SU-DHL-6 (cell line): ENCODE measurements around the gene CDKN2AIPNL.

Experiments used
- H2AFZ ChIP-seq: fragments of 200-600 bp; sonication (generic); 2 replicates; pipeline ENCODE4 v1.6.1; 2014; ENCODE audit warnings: low read depth, mild to moderate bottlenecking, moderate library complexity, mixed read lengths, antibody characterized with exemption, low read length; ENCODE audit not compliant: severe bottlenecking
- H3F3A ChIP-seq: fragments of 200-600 bp; shearing (Covaris generic); 2 replicates; pipeline ENCODE4 v1.6.0; 2016; ENCODE audit warnings: antibody characterized with exemption, mild to moderate bottlenecking; ENCODE audit not compliant: insufficient read depth
- H3K27ac ChIP-seq: fragments of 200-600 bp; sonication (generic); 2 replicates; pipeline ENCODE4 v1.5.1; 2016; ENCODE audit warnings: low read depth, mild to moderate bottlenecking, low read length, moderate library complexity, mixed read lengths
- H3K27me3 ChIP-seq: fragments of 200-600 bp; sonication (generic), shearing (Covaris generic); 2 replicates; pipeline ENCODE4 v1.6.0; 2014; ENCODE audit warnings: mild to moderate bottlenecking, low read length
- H3K36me3 ChIP-seq: fragments of 200-600 bp; sonication (generic); 2 replicates; pipeline ENCODE4 v1.6.1; 2014; ENCODE audit warnings: mild to moderate bottlenecking, low read length, mixed read lengths
- H3K4me2 ChIP-seq: fragments of 300-600, 200-600 bp; shearing (Covaris generic), sonication (generic); 2 replicates; pipeline ENCODE4 v1.6.0; 2014; ENCODE audit warnings: low read length, low read depth, mild to moderate bottlenecking; ENCODE audit not compliant: poor library complexity, severe bottlenecking
- H3K4me3 ChIP-seq: fragments of 200-600 bp; sonication (generic); 2 replicates; pipeline ENCODE4 v1.5.1; 2014; ENCODE audit warnings: antibody characterized with exemption, low read length, mild to moderate bottlenecking, mixed read lengths; ENCODE audit not compliant: insufficient read depth, poor library complexity, severe bottlenecking
- H3K79me2 ChIP-seq: fragments of 200-600 bp; sonication (generic); 2 replicates; pipeline ENCODE4 v1.6.1; 2014; ENCODE audit warnings: mild to moderate bottlenecking, low read length, moderate library complexity; ENCODE audit not compliant: insufficient read depth
- H3K9ac ChIP-seq: fragments of 200-600 bp; sonication (generic); 2 replicates; pipeline ENCODE4 v1.7.0; 2014; ENCODE audit warnings: mild to moderate bottlenecking, low read length
- H3K9me2 ChIP-seq: fragments of 200-600 bp; sonication (generic); replicated peaks from 2 replicates; pipeline ENCODE4 v1.6.1; 2014; ENCODE audit warnings: low read length; ENCODE audit not compliant: insufficient read depth
- H3K9me3 ChIP-seq: fragments of 200-600 bp; sonication (generic); 2 replicates; pipeline ENCODE4 v1.6.1; 2014; ENCODE audit warnings: low read length, mixed read lengths; ENCODE audit not compliant: insufficient read depth
- H4K20me1 ChIP-seq: fragments of 200-600 bp; sonication (generic); 2 replicates; pipeline ENCODE4 v1.6.1; 2014; ENCODE audit warnings: low read depth, mild to moderate bottlenecking, antibody characterized with exemption, low read length, moderate library complexity, mixed read lengths
- CTCF ChIP-seq: fragments of 200-600 bp; sonication (generic); IDR thresholded peaks from one replicate; pipeline ENCODE4 v1.5.1; 2017; ENCODE audit warnings: antibody characterized with exemption, mild to moderate bottlenecking, low read length, moderate library complexity; ENCODE audit not compliant: insufficient read depth, poor library complexity, severe bottlenecking
- EZH2phosphoT487 ChIP-seq: fragments of 200-600 bp; sonication (generic), shearing (Covaris generic); conservative IDR thresholded peaks from 2 replicates; pipeline ENCODE4 v1.6.1; 2018; ENCODE audit warnings: mild to moderate bottlenecking, antibody characterized with exemption, low read length, moderate library complexity, mixed read lengths

Gene CDKN2AIPNL

GRCh38 chr5:134451936-134452505 lies 40.3 kb upstream of the CDKN2AIPNL start:
- H3K27ac ChIP-seq: no peak overlapping the region
- H2AFZ ChIP-seq: no peak overlapping the region
- TF ChIP-seq CTCF: no peak
- TF ChIP-seq EZH2phosphoT487: no peak
- no peaks in the 10 kb centered on the region for H3K9me2 ChIP-seq
- no peaks in the 10 kb centered on the region for H3K79me2 ChIP-seq
- H3K9me3 ChIP-seq: no peaks in the 10 kb centered on the region
- H3K9ac ChIP-seq: no peak overlapping the region
- no peaks in the 10 kb centered on the region for H3F3A ChIP-seq
- H3K4me3 ChIP-seq: no peak overlapping the region
- H3K4me2 ChIP-seq: no peak overlapping the region
- no peaks in the 10 kb centered on the region for H4K20me1 ChIP-seq
- H3K27me3 ChIP-seq: no peaks in the 10 kb centered on the region
- H3K36me3 ChIP-seq: no peaks in the 10 kb centered on the region

GRCh38 chr5:134451225-134451935 lies 39.7 kb upstream of the CDKN2AIPNL start:
- H3K4me3 ChIP-seq: no peak overlapping the region
- H3K4me2 ChIP-seq: no peak overlapping the region
- H3F3A ChIP-seq: no peaks in the 10 kb centered on the region
- no peaks in the 10 kb centered on the region for H3K79me2 ChIP-seq
- TF ChIP-seq EZH2phosphoT487 (no peak), CTCF (no peak)
- H4K20me1 ChIP-seq: no peaks in the 10 kb centered on the region
- H3K9me3 ChIP-seq: no peaks in the 10 kb centered on the region
- H3K36me3 ChIP-seq: no peaks in the 10 kb centered on the region
- H3K9me2 ChIP-seq: no peaks in the 10 kb centered on the region
- H3K27me3 ChIP-seq: no peaks in the 10 kb centered on the region
- no peak overlapping the region for H3K27ac ChIP-seq
- H2AFZ ChIP-seq: no peak overlapping the region
- no peak overlapping the region for H3K9ac ChIP-seq

- no peak overlapping the region for H3K4me2 ChIP-seq
- H3K79me2 ChIP-seq: no peaks in the 10 kb centered on the region
- no peaks in the 10 kb centered on the region for H3K9me3 ChIP-seq
- no peak overlapping the region for H3K4me3 ChIP-seq
- TF ChIP-seq EZH2phosphoT487 (no peak), CTCF (no peak)
- no peak overlapping the region for H2AFZ ChIP-seq
- H3F3A ChIP-seq: no peaks in the 10 kb centered on the region
- no peaks in the 10 kb centered on the region for H4K20me1 ChIP-seq
- H3K9me2 ChIP-seq: no peaks in the 10 kb centered on the region
- H3K27ac ChIP-seq: no peak overlapping the region
- no peaks in the 10 kb centered on the region for H3K36me3 ChIP-seq
- H3K27me3 ChIP-seq: no peaks in the 10 kb centered on the region
- no peak overlapping the region for H3K9ac ChIP-seq
Observed at GRCh38 chr5:134450374-134450773, 38.7 kb upstream of the CDKN2AIPNL start.
